ENCODE data around the gene OLA1. TPM values are rescaled to one million over a fixed set of nuclear protein-coding genes. Genes with fewer than 3 reads are reported as not detected.
"Not testable (repeated sequence)": the region's sequence is repeated elsewhere in the genome, so short reads cannot be mapped to it uniquely, and the experiment has no call there.

OLA1 gene
- total RNA-seq, 8 experiments from 2014 or later: 113 to 163 (median 130) TPM

- peak in 2 of 8 experiments; percentile 0 to 8 for ATAC-seq (replicated peaks in 6 of 8)
- WGBS, 10 experiments: 0 to 57% (median 10%) methylated on average over 1 to 7 of the region's 14 CpGs; no CpG with 5 or more reads in 2 of the 10 experiments
- H3K27ac ChIP-seq: peak overlapping the region; percentile 71 to 81
- in situ Hi-C loops (cut with MboI; ENCODE audit: low pct_unique_long_range_greater_than_20kb in 2 of 9, low sequenced_read_pairs in 9 of 9, unreplicated experiment in 9 of 9): loop anchor here in 1 of 9 experiments (25.0 kb wide), 1 partner anchor 90 kb away; the partner anchor contains the start of gene SP9
- H3K4me1 ChIP-seq (replicated peaks in 1 of 2): peaks cover 9 to 10% of the 10 kb centered on the region in 2 donors
- H3K4me3 ChIP-seq: peak overlapping the region; percentile 56 to 94 (median 72)
Measured at GRCh38 chr2:174247474-174248186, 702 bp downstream of the OLA1 start.

GRCh38 chr2:174246944-174247381 is 1.4 kb downstream of the OLA1 start:
- ATAC-seq (replicated peaks in 6 of 8): no peak
- H3K4me1 ChIP-seq (replicated peaks in 1 of 2): peaks cover 9 to 10% of the 10 kb centered on the region in 2 donors
- H3K27ac ChIP-seq: no peak overlapping the region
- H3K4me3 ChIP-seq: peak overlapping the region; percentile 56 to 94 (median 72)
- in situ Hi-C loops (cut with MboI; ENCODE audit: low pct_unique_long_range_greater_than_20kb in 2 of 9, low sequenced_read_pairs in 9 of 9, unreplicated experiment in 9 of 9): loop anchor here in 1 of 9 experiments (25.0 kb wide), 1 partner anchor 90 kb away; the partner anchor contains the start of gene SP9
- 10 to 96% (median 84%) methylated on average over 2 to 18 of the region's 18 CpGs; no CpG with 5 or more reads in 1 of the 10 experiments for WGBS, 10 experiments

- H3K4me3 ChIP-seq; H3K27ac ChIP-seq; ATAC-seq (replicated peaks in 6 of 8): not testable (repeated sequence)
- in situ Hi-C loops (cut with MboI; ENCODE audit: low pct_unique_long_range_greater_than_20kb in 2 of 9, low sequenced_read_pairs in 9 of 9, unreplicated experiment in 9 of 9): loop anchor here in 1 of 9 experiments (25.0 kb wide), 1 partner anchor 92 kb away; the partner anchor contains the start of gene SP9
- 80 to 100% (median 96%) methylated on average over 1 to 5 of the region's 6 CpGs; no CpG with 5 or more reads in 4 of the 10 experiments for WGBS, 10 experiments
- peaks cover 9 to 10% of the 10 kb centered on the region in 2 donors for H3K4me1 ChIP-seq (replicated peaks in 1 of 2)
Measured at GRCh38 chr2:174245628-174246027, 2.7 kb downstream of the OLA1 start.

- 71 to 100% (median 97%) methylated on average over 1 to 3 of the region's 3 CpGs; no CpG with 5 or more reads in 1 of the 10 experiments for WGBS, 10 experiments
- Histone ChIP-seq H3K4me1 (replicated peaks in 1 of 2) (peaks cover 9 to 10% of the 10 kb centered on the region in 2 donors), H3K27ac (no peak overlapping the region), H3K4me3 (no peak overlapping the region)
- ATAC-seq (replicated peaks in 6 of 8): no peak
- in situ Hi-C loops (cut with MboI; ENCODE audit: low pct_unique_long_range_greater_than_20kb in 2 of 9, low sequenced_read_pairs in 9 of 9, unreplicated experiment in 9 of 9): loop anchor here in 1 of 9 experiments (25.0 kb wide), 1 partner anchor 92 kb away; the partner anchor contains the start of gene SP9
Measured at GRCh38 chr2:174245065-174245464, 3.3 kb downstream of the OLA1 start.

GRCh38 chr2:174243812-174244211 is 4.5 kb downstream of the OLA1 start:
- in situ Hi-C loops (cut with MboI; ENCODE audit: low pct_unique_long_range_greater_than_20kb in 2 of 9, low sequenced_read_pairs in 9 of 9, unreplicated experiment in 9 of 9): loop anchor here in 1 of 9 experiments (25.0 kb wide), 1 partner anchor 93 kb away; the partner anchor contains the start of gene SP9
- peaks cover 6 to 10% of the 10 kb centered on the region in 2 donors for H3K4me1 ChIP-seq (replicated peaks in 1 of 2)
- no peak overlapping the region for H3K27ac ChIP-seq
- no peak for ATAC-seq (replicated peaks in 6 of 8)
- no peak overlapping the region for H3K4me3 ChIP-seq
- 73 to 100% (median 100%) methylated on average over 1 to 3 of the region's 3 CpGs; no CpG with 5 or more reads in 4 of the 10 experiments for WGBS, 10 experiments

DNA sequence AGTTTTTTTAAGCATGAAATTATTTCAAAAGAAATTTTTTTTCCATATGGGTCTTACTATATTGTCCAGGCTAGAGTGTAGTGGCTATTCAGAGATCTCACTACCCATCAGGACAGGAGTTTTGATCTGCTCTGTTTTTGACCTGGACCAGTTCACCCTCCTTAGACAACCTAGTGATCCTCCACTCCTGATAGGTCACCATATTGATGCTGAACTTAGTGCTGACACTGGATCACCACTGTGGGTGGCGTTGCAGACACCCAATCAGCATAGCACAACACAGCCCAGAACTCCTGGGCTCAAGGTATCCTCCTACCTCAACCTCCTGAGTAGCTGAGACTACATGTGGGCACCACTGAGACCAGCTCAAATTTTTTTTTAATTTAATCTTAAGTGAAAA is 8.2 kb downstream of the OLA1 start:
- 88 to 100% (median 100%) methylated on average over 1 of the region's 1 CpG; no CpG with 5 or more reads in 5 of the 10 experiments for WGBS, 10 experiments
- peaks cover 5 to 8% of the 10 kb centered on the region in 2 donors for H3K4me1 ChIP-seq (replicated peaks in 1 of 2)
- no peak for ATAC-seq (replicated peaks in 6 of 8)
- no peak overlapping the region for H3K4me3 ChIP-seq
- in situ Hi-C loops (cut with MboI; ENCODE audit: low pct_unique_long_range_greater_than_20kb in 2 of 9, low sequenced_read_pairs in 9 of 9, unreplicated experiment in 9 of 9): loop anchor here in 1 of 9 experiments (25.0 kb wide), 1 partner anchor 97 kb away; the partner anchor contains the start of gene SP9
- H3K27ac ChIP-seq: no peak overlapping the region

GRCh38 chr2:174236429-174236828 is 11.9 kb downstream of the OLA1 start:
- WGBS, 10 experiments: 93 to 100% (median 94%) methylated on average over 1 to 3 of the region's 3 CpGs; no CpG with 5 or more reads in 1 of the 10 experiments
- peaks cover 5 to 8% of the 10 kb centered on the region in 2 donors for H3K4me1 ChIP-seq (replicated peaks in 1 of 2)
- no peak for ATAC-seq (replicated peaks in 6 of 8)
- in situ Hi-C loops (cut with MboI; ENCODE audit: low pct_unique_long_range_greater_than_20kb in 2 of 9, low sequenced_read_pairs in 9 of 9, unreplicated experiment in 9 of 9): loop anchor here in 1 of 9 experiments (25.0 kb wide), 1 partner anchor 101 kb away; the partner anchor contains the start of gene SP9
- H3K4me3 ChIP-seq: no peak overlapping the region
- no peak overlapping the region for H3K27ac ChIP-seq

- WGBS, 10 experiments: 33 to 100% (median 71%) methylated on average over 1 to 4 of the region's 4 CpGs
- peak overlapping the region in 1 of 2 donors; percentile 36 for H3K27ac ChIP-seq
- in situ Hi-C loops (cut with MboI; ENCODE audit: low pct_unique_long_range_greater_than_20kb in 2 of 9, low sequenced_read_pairs in 9 of 9, unreplicated experiment in 9 of 9): loop anchor here in 1 of 9 experiments (25.0 kb wide), 1 partner anchor 102 kb away; the partner anchor contains the start of gene SP9
Measured at GRCh38 chr2:174235680-174236079, 12.7 kb downstream of the OLA1 start.

DNA sequence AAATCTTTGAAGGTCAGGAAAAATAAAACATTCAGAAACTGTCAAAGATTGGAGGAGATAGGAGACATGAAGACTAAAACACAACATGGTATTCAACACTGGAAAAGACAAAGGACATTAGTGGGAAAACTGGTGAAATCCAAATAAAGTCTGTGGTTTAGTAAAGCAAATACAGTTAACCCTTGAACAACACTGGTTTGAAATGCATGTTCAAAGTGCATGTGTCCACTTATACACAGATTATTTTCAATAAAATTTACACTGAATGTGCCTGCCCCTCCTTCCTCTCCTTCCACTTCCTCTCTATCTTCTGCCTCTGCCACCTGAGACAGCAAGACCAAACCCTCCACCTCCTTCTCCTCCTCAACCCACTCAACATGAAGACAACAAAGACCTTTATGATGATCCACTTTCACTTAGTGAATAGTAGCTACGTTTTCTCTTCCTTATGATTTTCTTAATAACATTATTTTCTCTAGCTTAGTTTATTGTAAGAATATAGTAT is 14.5 kb downstream of the OLA1 start:
- 50 to 100% (median 100%) methylated on average over 1 of the region's 1 CpG; no CpG with 5 or more reads in 5 of the 10 experiments for WGBS, 10 experiments

More at GRCh38 chr2:174235680-174236079, 12.7 kb downstream of the OLA1 start:
- H3K4me1 ChIP-seq (replicated peaks in 1 of 2): peaks cover 5 to 8% of the 10 kb centered on the region in 2 donors
- peak in 6 of 8 experiments; percentile 25 to 66 (median 37) for ATAC-seq (replicated peaks in 6 of 8)
- H3K4me3 ChIP-seq: no peak overlapping the region

DNA sequence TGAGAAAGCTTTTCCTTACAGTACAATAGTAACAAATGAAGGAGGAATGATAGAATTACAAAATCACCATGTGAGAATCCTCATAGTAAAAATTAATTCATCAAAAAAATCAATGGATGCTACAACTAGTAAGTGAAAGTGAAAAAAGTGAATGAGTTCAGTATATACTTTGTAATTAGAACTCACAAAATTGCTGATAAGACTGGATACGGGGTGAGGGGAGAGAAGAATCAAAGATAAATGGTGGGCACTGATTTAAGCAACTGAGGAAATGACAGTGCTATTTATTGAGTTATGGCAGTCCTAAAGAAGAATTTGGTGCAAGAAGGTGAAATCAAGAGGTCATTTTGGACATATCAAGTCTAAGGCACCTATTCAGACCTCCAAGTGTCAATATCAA is 20.6 kb downstream of the OLA1 start:
- 88 to 100% (median 100%) methylated on average over 1 of the region's 1 CpG for WGBS, 10 experiments
- Histone ChIP-seq H3K27ac (no peak overlapping the region), H3K4me3 (no peak overlapping the region), H3K4me1 (replicated peaks in 1 of 2) (no peaks in the 10 kb centered on the region)
- in situ Hi-C loops (cut with MboI; ENCODE audit: low pct_unique_long_range_greater_than_20kb in 2 of 9, low sequenced_read_pairs in 9 of 9, unreplicated experiment in 9 of 9): loop anchor here in 1 of 9 experiments (25.0 kb wide), 1 partner anchor 110 kb away; the partner anchor contains the start of gene SP9
- no peak for ATAC-seq (replicated peaks in 6 of 8)

More for the DNA sequence above, 14.5 kb downstream of the OLA1 start:
- H3K4me1 ChIP-seq (replicated peaks in 1 of 2): peaks cover 5 to 8% of the 10 kb centered on the region in 2 donors
- no peak overlapping the region for H3K4me3 ChIP-seq
- in situ Hi-C loops (cut with MboI; ENCODE audit: low pct_unique_long_range_greater_than_20kb in 2 of 9, low sequenced_read_pairs in 9 of 9, unreplicated experiment in 9 of 9): loop anchor here in 1 of 9 experiments (25.0 kb wide), 1 partner anchor 103 kb away; the partner anchor contains the start of gene SP9
- H3K27ac ChIP-seq: no peak overlapping the region
- no peak for ATAC-seq (replicated peaks in 6 of 8)

DNA sequence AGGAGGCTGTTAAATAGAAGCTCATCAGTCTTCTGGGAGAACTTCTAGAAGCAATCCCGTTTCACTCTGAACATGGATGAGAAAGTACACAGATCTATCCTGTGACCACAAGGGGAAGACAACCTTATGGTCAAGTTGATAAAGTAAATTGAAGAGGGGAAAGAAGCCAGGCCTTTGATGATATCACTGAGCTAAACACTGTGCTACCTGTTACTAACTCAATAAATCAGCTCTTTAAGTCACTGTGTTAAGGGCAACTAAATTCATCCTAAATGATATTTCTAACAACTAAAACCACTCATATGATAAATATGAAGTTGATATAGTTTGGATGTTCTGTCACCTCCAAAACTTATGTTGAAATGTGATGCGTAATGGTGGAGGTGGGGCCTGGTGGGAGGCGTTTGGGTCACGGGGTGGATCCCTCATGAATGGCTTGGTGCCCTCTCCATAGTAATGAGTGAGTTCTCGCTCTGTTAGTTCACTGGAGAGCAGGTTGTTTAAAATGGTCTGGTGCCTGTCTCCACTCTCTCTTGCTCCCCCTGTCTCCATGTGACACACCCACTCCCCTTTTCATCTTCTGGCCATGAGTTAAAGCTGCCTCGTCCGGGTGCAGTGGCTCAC is 23.6 kb downstream of the OLA1 start:
- Histone ChIP-seq H3K4me3 (no peak overlapping the region), H3K27ac (no peak overlapping the region), H3K4me1 (replicated peaks in 1 of 2) (no peaks in the 10 kb centered on the region)
- ATAC-seq (replicated peaks in 6 of 8): no peak
- in situ Hi-C loops (cut with MboI; ENCODE audit: low pct_unique_long_range_greater_than_20kb in 2 of 9, low sequenced_read_pairs in 9 of 9, unreplicated experiment in 9 of 9): loop anchor here in 1 of 9 experiments (25.0 kb wide), 1 partner anchor 113 kb away; the partner anchor contains the start of gene SP9
- WGBS, 10 experiments: 71 to 100% (median 92%) methylated on average over 1 to 6 of the region's 7 CpGs; no CpG with 5 or more reads in 1 of the 10 experiments

DNA sequence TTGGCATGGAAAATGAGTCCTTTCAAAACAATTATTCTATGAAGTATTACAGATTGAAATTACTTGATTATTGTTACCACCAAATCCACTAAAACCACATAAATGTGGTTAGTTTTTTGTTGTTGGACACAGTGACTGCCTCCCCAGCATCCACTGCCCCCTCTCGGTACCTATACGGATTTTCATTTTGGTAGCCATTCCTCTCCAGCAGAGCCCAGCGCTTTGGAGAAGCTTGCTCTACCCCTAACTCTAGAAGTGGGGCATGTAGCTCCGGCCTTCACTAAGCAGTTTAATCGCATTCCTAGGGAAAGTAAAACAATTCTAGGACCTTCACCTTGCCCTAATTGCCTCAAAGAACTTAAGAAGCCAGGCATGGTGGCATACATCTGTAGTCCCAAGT is 24.2 kb downstream of the OLA1 start:
- H3K4me1 ChIP-seq (replicated peaks in 1 of 2): no peaks in the 10 kb centered on the region
- in situ Hi-C loops (cut with MboI; ENCODE audit: low pct_unique_long_range_greater_than_20kb in 2 of 9, low sequenced_read_pairs in 9 of 9, unreplicated experiment in 9 of 9): no loop called here
- WGBS, 10 experiments: 83 to 100% (median 100%) methylated on average over 1 to 5 of the region's 5 CpGs; no CpG with 5 or more reads in 3 of the 10 experiments
- no peak overlapping the region for H3K4me3 ChIP-seq
- ATAC-seq (replicated peaks in 6 of 8): no peak
- H3K27ac ChIP-seq: no peak overlapping the region

Data from motor neuron (in vitro differentiated cells).